ENCODE measurements around the gene TAF11L3. TPM values are rescaled to one million over a fixed set of nuclear protein-coding genes. Genes with fewer than 3 reads are reported as not detected.

The TAF11L3 gene
- total and polyA plus RNA-seq, 9 of the 15 experiments (the other 6 are each of a cell fraction or from before 2014, with no cell fraction given): 0.20 TPM; not detected in 8

DNA sequence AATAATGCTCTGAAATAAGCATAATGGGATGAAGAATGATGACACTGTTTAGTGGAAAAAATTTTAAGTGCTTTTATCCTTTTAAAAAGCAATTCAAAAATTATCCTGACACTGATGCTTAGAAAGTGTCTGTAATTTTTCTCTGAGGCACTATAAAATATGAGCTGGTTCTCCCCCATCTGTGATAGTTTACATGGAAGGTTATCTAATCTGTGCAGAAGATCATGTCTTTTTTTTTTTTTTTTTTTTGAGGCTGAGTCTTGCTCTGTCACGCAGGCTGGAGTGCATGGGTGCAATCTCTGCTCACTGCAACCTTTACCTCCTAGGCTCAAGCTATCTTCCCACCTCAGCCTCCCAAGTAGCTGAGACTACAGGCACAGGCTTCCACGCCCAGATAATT is 35.4 kb upstream of the TAF11L3 start:
- no peaks in the 10 kb centered on the region for H3K27me3 ChIP-seq (ENCODE audit: control insufficient read depth in 2 of 2, insufficient read depth in 2 of 2, low read length in 2 of 2)
- H3K36me3 ChIP-seq (ENCODE audit: control insufficient read depth, insufficient read depth, low read length): no peaks in the 10 kb centered on the region
- intact Hi-C loops (cut with micrococcal nuclease) (no loop called here), in situ Hi-C loops (cut with MboI) (loop anchor here (10.0 to 25.0 kb wide), 2 partner anchors 112 to 830 kb away; partner anchors contain the start of genes TAF11L10, TAF11L8 and TAF11L9)
- POLR2A ChIA-PET: no interaction called here
- WGBS (ENCODE audit: insufficient coverage, low coverage, missing lambda C conversion rate): 0% methylated on average over 1 of the region's 2 CpGs
- H3K9me1 ChIP-seq (ENCODE audit: control insufficient read depth, insufficient read depth, low read length): no peaks in the 10 kb centered on the region
- no peaks in the 10 kb centered on the region for H3K4me1 ChIP-seq (replicated peaks in 1 of 2; ENCODE audit: control insufficient read depth in 2 of 2, insufficient read depth in 2 of 2, low read length in 2 of 2)
- DNase-seq (ENCODE audit: extremely low read depth in 1 of 4, low spot score in 3 of 4): no peak
- H3K9me3 ChIP-seq (replicated peaks; ENCODE audit: control insufficient read depth, insufficient read depth, low read depth, low read length): no peaks in the 10 kb centered on the region
- H3K27ac ChIP-seq (ENCODE audit: extremely low read depth, low read depth, low read length): no peak overlapping the region
- no peak overlapping the region for H3K9ac ChIP-seq (ENCODE audit: insufficient read depth in 1 of 2, low read depth in 2 of 2, low read length in 2 of 2)
- no peak overlapping the region for H3K4me2 ChIP-seq (ENCODE audit: insufficient read depth, low read length)
- ATAC-seq: no peak
- H4K20me1 ChIP-seq (replicated peaks; ENCODE audit: control insufficient read depth, insufficient read depth, low read length): no peaks in the 10 kb centered on the region
- H3K4me3 ChIP-seq: no peak overlapping the region
- BruUV-seq (replicated peaks): no TSS peak
- CTCF ChIA-PET (ENCODE audit: low intra/inter-chr PET ratio): no interaction called here
- FAIRE-seq: no peak
- H2AFZ ChIP-seq (ENCODE audit: low read depth, low read length): no peak overlapping the region
- no peaks in the 10 kb centered on the region for H3K79me2 ChIP-seq (ENCODE audit: control insufficient read depth, insufficient read depth, low read length)
- TF ChIP-seq TCF7 (IDR thresholded peaks at IDR 0.05; ENCODE audit: borderline replicate concordance) (no peak), PYGO2 (tag; IDR thresholded peaks at IDR 0.05) (no peak), HEY1 (CRISPR knock-in tag; IDR thresholded peaks at IDR 0.05; ENCODE audit: borderline replicate concordance) (no peak), EP300 (IDR thresholded peaks at IDR 0.05; ENCODE audit: low read length) (no peak), THRAP3 (IDR thresholded peaks at IDR 0.05; ENCODE audit: borderline replicate concordance) (no peak), RCOR1 (IDR thresholded peaks at IDR 0.05; ENCODE audit: borderline replicate concordance in 1 of 2, low read depth in 2 of 2, low read length in 2 of 2) (peak in 1 of 2 experiments; percentile 30; a peak in 1 of 4 replicates), ZNF24 (IDR thresholded peaks at IDR 0.05) (no peak), SMARCA4 (IDR thresholded peaks at IDR 0.05) (0 out of 2 replicates have a peak, but pooled peaks have one; percentile 28), CHD1 (IDR thresholded peaks at IDR 0.05; ENCODE audit: low read length) (no peak), GATA2 (CRISPR knock-in tag; IDR thresholded peaks at IDR 0.05) (no peak), ZNF143 (CRISPR knock-in tag; IDR thresholded peaks at IDR 0.05) (no peak), CREB3L1 (IDR thresholded peaks at IDR 0.05; ENCODE audit: borderline replicate concordance, low read depth) (no peak), NR2C2 (CRISPR knock-in tag; IDR thresholded peaks at IDR 0.05) (no peak), NR2C2 (tag; IDR thresholded peaks at IDR 0.05) (no peak), ZNF140 (CRISPR knock-in tag; IDR thresholded peaks at IDR 0.05) (no peak), SNIP1 (IDR thresholded peaks at IDR 0.05; ENCODE audit: low read depth) (no peak), CBFA2T2 (conservative IDR thresholded peaks at IDR 0.05) (0 out of 2 replicates have a peak, but pooled peaks have one; percentile 13), ILK (tag; IDR thresholded peaks at IDR 0.05; ENCODE audit: borderline replicate concordance, low read depth) (no peak), TRIM28 (IDR thresholded peaks at IDR 0.05) (no peak), RBM14 (IDR thresholded peaks at IDR 0.05; ENCODE audit: borderline replicate concordance, insufficient read depth, low read depth, low read length) (no peak), ILF3 (IDR thresholded peaks at IDR 0.05; ENCODE audit: borderline replicate concordance) (no peak), KDM1A (IDR thresholded peaks at IDR 0.05) (no peak), ZNF232 (CRISPR knock-in tag; IDR thresholded peaks at IDR 0.05) (no peak), RNF219 (CRISPR knock-in tag; IDR thresholded peaks at IDR 0.05) (no peak)
